Measurements from ENCODE around the gene LIMA1. TPM values are rescaled to one million over a fixed set of nuclear protein-coding genes. Genes with fewer than 3 reads are reported as not detected.

LIMA1 gene
- total RNA-seq, 3 donors from 2014 or later (not counting 1 experiment from before 2014, with no cell fraction given) = 12.0 to 16.2 (median 13.7) TPM

- H3K36me3 Mint-ChIP-seq = peaks cover 5% of the 10 kb centered on the region
- H3K27ac ChIP-seq (ENCODE audit: low read length) = no peak overlapping the region
- H3K27me3 ChIP-seq (ENCODE audit: control insufficient read depth, insufficient read depth, low read length) = no peaks in the 10 kb centered on the region
- no peaks in the 10 kb centered on the region for H3K4me1 Mint-ChIP-seq
- peaks cover 44% of the 10 kb centered on the region for H3K36me3 ChIP-seq (ENCODE audit: control insufficient read depth, insufficient read depth, low read length)
- no peak for ATAC-seq
- H3K4me3 ChIP-seq (ENCODE audit: low read length) = no peak overlapping the region
- 100% methylated on average over 1 of the region's 3 CpGs for WGBS (ENCODE audit: insufficient coverage)
- H3K27me3 Mint-ChIP-seq (ENCODE audit: low read depth in 2 of 2) = no peaks in the 10 kb centered on the region
- no peaks in the 10 kb centered on the region for H3K4me1 ChIP-seq (ENCODE audit: control insufficient read depth, insufficient read depth, low read length)
- TF ChIP-seq CTCF (IDR thresholded peaks at IDR 0.05) = no peak
- no peaks in the 10 kb centered on the region for H3K9me3 ChIP-seq (ENCODE audit: control insufficient read depth, insufficient read depth, low read length)
- intact Hi-C loops (cut with micrococcal nuclease) = no loop called here
- H3K27ac Mint-ChIP-seq = no peak overlapping the region
- no peaks in the 10 kb centered on the region for H3K9me3 Mint-ChIP-seq
- H3K4me3 Mint-ChIP-seq = no peak overlapping the region
- no peak for DNase-seq
These were observed 81.3 kb downstream of the LIMA1 start for GRCh38 chr12:50201987-50202521.

DNA sequence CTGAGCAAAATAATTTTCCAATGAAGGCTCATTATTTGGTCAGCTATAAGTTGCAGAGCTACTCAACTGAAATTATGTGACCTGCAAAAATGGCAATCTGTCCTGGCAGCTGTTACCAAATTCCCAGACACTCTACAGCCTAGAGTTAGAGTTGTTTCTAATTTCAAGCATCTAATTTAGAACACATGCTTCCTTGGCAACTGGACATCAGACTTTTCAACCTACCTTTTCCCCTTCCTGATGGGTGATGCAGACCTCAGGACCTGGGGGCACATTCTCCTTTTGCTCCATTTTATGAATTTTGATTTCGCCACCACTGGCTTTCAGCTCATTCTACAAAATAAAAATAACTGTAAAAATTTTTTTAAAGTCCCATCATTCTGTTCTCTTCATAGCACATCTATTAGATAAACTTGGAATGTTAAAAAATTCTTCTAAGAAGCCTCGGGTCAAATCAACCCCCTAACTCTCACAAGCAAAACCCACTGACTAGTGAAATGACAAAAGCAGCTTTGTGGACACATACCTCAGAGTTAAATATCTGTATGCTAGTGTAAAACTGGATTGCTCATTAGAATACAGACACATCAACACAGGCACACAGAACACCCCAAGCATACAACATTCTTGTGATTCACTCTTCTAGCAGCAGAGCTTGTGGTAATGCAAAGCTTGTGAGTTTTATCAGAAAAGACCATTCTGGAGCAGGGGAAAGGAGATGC lies 82.6 kb downstream of the LIMA1 start:
- Mint-ChIP-seq H3K27me3 (ENCODE audit: low read depth in 2 of 2) (no peaks in the 10 kb centered on the region), H3K9me3 (no peaks in the 10 kb centered on the region), H3K4me3 (no peak overlapping the region), H3K27ac (no peak overlapping the region), H3K36me3 (peaks cover 5% of the 10 kb centered on the region), H3K4me1 (no peaks in the 10 kb centered on the region)
- Histone ChIP-seq H3K9me3 (ENCODE audit: control insufficient read depth, insufficient read depth, low read length) (no peaks in the 10 kb centered on the region), H3K36me3 (ENCODE audit: control insufficient read depth, insufficient read depth, low read length) (peaks cover 44% of the 10 kb centered on the region), H3K27me3 (ENCODE audit: control insufficient read depth, insufficient read depth, low read length) (no peaks in the 10 kb centered on the region), H3K4me1 (ENCODE audit: control insufficient read depth, insufficient read depth, low read length) (no peaks in the 10 kb centered on the region), H3K27ac (ENCODE audit: low read length) (no peak overlapping the region), H3K4me3 (ENCODE audit: low read length) (no peak overlapping the region)
- intact Hi-C loops (cut with micrococcal nuclease) = no loop called here
- no peak for TF ChIP-seq CTCF (IDR thresholded peaks at IDR 0.05)
- ATAC-seq (no peak), DNase-seq (no peak)
- WGBS (ENCODE audit: insufficient coverage) = no CpG with 5 or more reads among the region's 2 CpGs

- no peaks in the 10 kb centered on the region for H3K27me3 ChIP-seq (ENCODE audit: control insufficient read depth, insufficient read depth, low read length)
- intact Hi-C loops (cut with micrococcal nuclease) = no loop called here
- no peak overlapping the region for H3K4me3 ChIP-seq (ENCODE audit: low read length)
- H3K9me3 Mint-ChIP-seq = no peaks in the 10 kb centered on the region
- H3K4me3 Mint-ChIP-seq = no peak overlapping the region
- no peak overlapping the region for H3K27ac Mint-ChIP-seq
- H3K4me1 Mint-ChIP-seq = no peaks in the 10 kb centered on the region
- WGBS (ENCODE audit: insufficient coverage) = 92% methylated on average over 5 of the region's 5 CpGs
- no peaks in the 10 kb centered on the region for H3K9me3 ChIP-seq (ENCODE audit: control insufficient read depth, insufficient read depth, low read length)
- no peaks in the 10 kb centered on the region for H3K4me1 ChIP-seq (ENCODE audit: control insufficient read depth, insufficient read depth, low read length)
- DNase-seq (no peak), ATAC-seq (no peak)
- peaks cover 5% of the 10 kb centered on the region for H3K36me3 Mint-ChIP-seq
- peaks cover 31% of the 10 kb centered on the region for H3K36me3 ChIP-seq (ENCODE audit: control insufficient read depth, insufficient read depth, low read length)
- no peaks in the 10 kb centered on the region for H3K27me3 Mint-ChIP-seq (ENCODE audit: low read depth in 2 of 2)
- no peak overlapping the region for H3K27ac ChIP-seq (ENCODE audit: low read length)
- TF ChIP-seq CTCF (IDR thresholded peaks at IDR 0.05) = no peak
These were observed 84.5 kb downstream of the LIMA1 start for GRCh38 chr12:50198829-50199228.

Measured in natural killer cell (primary cell).